SIG-M5 treated with dmso at 0.1 percent for 504 hours (cell line): ENCODE data around the gene APBA2.
"Not testable (repeated sequence)": the region's sequence is repeated elsewhere in the genome, so short reads cannot be mapped to it uniquely, and the experiment has no call there.

Experiments
- DNase-seq: peaks from one replicate; lab custom pipeline; 2025; ENCODE audit not compliant: unreplicated experiment; lab: John Stamatoyannopoulos, UW

The APBA2 gene

GRCh38 chr15:29142129-29142747 lies 256.5 kb downstream of the APBA2 start:
- DNase-seq = no peak

DNA sequence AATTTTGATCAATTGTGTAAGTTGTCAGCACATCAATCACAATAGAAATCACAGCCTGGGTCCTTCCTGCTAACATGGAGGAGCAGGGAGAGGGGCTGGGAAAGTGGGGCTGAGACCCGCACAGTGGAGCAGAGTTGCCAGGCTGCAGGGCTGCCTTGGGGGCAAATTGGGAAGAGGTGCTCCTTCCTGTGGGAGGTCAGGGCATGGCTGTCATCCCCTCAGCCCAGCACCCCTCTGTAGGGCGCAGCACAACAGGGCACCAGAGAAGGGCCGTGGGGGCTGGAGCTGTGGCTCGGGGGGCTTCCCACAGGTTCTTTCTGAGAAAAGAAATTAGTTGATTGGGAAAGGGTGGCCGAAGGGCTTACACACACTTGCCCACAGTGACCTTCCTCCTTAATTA lies 257.5 kb downstream of the APBA2 start:
- DNase-seq = no peak

- DNase-seq = no peak
These were observed 258.3 kb downstream of the APBA2 start for GRCh38 chr15:29143909-29144635.

DNA sequence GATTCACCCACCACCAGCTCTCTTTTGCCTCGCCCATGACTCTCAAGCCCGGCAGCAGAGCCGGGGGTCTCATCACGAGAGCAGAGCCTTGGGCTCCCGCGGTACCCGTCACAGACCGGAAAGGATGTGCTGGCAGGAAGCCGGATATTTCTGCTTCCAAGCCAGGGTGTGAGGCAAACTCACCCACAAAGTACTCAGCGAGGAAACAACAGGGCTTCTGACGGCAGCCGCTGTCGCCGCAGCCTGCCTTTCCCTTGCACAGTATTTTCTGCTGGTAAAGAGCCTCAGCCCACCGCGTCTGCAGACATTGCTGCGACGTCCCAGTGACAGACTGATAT lies 263.9 kb downstream of the APBA2 start:
- no peak for DNase-seq

DNA sequence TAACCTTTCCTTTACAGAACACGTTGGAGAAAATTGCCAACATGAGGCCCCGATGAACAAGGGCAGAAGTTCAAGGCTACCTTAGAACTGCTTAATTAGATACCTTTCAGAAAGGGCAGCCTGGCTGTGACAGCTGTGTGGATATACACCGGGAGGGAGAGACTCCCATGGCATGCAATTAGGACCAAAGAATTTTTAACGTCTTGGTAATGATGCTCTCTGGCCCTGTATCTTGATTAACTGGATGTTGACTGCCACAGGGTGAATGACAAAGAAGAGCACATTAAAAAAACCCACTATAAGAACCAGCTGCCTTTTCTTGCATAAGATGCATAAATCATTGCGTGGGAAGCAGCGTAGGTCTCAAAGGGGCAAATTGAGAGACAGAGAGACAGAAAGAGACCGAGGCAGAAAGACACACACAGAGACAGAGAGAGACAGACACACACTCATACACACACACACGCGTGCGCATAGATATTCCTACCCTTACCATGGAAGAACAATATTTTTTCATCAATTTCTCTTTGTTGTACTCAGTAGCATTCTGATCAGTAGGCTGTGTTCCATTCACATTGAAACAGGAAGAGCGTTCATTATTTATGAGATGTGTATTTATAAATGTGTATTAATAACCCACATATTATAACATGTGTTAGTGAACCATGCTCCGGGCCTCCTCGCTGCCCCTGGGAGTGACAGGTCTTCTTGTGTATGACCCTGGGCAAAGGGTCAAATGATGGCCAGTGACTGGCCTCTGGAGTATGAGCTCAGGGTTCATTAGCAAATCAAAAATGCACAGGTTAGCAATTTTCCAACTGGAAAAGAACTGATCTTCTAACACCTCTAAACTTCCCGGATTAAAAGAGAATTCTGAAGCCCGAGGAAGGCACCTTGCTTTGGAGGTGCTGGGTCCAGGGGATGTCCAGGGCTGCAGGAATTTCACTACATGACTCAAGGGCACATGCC lies 265.0 kb downstream of the APBA2 start:
- DNase-seq = no peak

GRCh38 chr15:29151484-29151857 lies 265.7 kb downstream of the APBA2 start:
- no peak for DNase-seq

DNA sequence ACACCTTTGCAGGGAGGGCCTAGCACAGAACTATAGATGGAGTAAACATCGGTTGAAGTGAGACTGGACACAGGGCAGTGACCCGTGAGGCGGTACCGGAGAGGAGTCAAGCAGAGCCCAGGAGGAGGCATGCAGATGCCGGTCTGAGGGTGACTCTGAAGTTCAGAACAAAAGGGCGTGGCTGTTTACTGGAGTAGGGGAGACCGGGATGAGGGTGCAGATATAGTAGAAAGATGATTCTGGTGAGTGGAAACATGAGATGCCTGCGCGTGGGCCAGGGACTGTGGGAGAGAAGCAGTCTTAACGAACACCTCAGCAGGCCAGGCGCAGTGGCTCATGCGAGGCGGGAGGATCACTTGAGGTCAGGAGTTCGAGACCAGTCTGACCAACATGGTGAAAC lies 270.7 kb downstream of the APBA2 start:
- no peak for DNase-seq

DNA sequence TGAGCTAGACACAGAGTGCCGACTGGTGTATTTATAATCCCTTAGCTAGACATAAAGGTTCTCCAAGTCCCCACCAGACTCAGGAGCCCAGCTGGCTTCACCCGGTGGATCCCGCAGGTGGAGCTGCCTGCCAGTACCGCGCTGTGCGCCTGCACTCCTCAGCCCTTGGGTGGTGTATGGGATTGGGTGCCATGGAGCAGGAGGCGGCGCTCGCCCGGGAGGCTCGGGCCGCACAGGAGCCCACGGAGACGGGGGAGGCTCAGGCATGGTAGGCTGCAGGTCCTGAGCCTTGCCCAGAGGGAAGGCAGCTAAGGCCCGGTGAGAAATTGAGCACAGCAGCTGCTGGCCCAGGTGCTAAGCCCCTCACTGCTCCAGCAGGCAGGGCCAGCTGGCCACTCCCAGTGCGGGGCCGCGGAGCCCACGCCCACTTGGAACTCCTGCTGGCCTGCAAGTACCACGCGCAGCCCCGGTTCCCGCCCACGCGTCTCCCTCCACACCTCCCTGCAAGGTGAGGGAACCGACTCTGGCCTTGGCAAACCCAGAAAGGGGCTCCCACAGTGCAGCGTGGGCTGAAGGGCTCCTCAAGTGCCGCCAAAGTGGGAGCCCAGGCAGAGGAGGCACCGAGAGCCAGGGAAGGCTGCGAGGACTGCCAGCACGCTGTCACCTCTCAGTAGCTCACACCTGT lies 274.1 kb downstream of the APBA2 start:
- DNase-seq = no peak

- DNase-seq = no peak
These were observed 276.6 kb downstream of the APBA2 start for GRCh38 chr15:29162411-29162810.

DNA sequence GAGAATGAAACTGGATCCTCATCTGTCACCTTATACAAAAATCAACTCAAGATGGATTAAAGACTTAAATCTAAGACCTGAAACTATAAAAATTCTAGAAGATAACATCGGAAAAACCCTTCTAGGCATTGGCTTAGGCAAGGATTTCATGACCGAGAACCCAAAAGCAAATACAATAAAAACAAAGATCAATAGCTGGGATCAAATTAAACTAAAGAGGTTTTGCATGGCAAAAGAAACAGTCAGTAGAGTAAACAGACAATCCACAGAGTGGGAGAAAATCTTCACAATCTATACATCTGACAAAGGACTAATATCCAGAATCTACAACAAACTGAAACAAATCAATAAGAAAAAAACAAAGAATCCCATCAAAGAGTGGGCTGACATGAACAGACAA lies 281.3 kb downstream of the APBA2 start:
- not testable (repeated sequence) for DNase-seq
